OCI-LY3 (cell line): ENCODE data around the gene BTD.
"Not testable (repeated sequence)": the region's sequence is repeated elsewhere in the genome, so short reads cannot be mapped to it uniquely, and the experiment has no call there.

Experiments used
- H2AFZ ChIP-seq: fragments of 200-600, 300-600 bp; shearing (Covaris generic); 2 replicates; pipeline ENCODE4 v1.6.0; 2014; ENCODE audit warnings: antibody characterized with exemption, low read depth, low read length
- H3K27ac ChIP-seq: fragments of 200-600, 300-600 bp; sonication (generic); 2 replicates; pipeline ENCODE4 v1.5.1; 2014; ENCODE audit warnings: mild to moderate bottlenecking, low read length, moderate library complexity, mixed read lengths
- H3K27me3 ChIP-seq: fragments of 200-600, 300-600 bp; sonication (generic); 2 replicates; pipeline ENCODE4 v1.6.1; 2014; ENCODE audit warnings: low read depth, low read length, mixed read lengths
- H3K36me3 ChIP-seq: fragments of 200-600, 300-600 bp; sonication (generic); replicated peaks from 2 replicates; pipeline ENCODE3; 2014; ENCODE audit warnings: low read depth, low read length, mixed read lengths
- H3K4me1 ChIP-seq: fragments of 300-600, 200-600 bp; sonication (generic); 2 replicates; pipeline ENCODE4 v1.6.1; 2014; ENCODE audit warnings: low read length, mixed read lengths
- H3K4me2 ChIP-seq: fragments of 200-600, 300-600 bp; sonication (generic); 2 replicates; pipeline ENCODE4 v1.6.1; 2014; ENCODE audit warnings: low read length, mixed read lengths
- H3K4me3 ChIP-seq: fragments of 300-600, 200-600 bp; sonication (generic); 2 replicates; pipeline ENCODE4 v1.5.1; 2014; ENCODE audit warnings: antibody characterized with exemption, mild to moderate bottlenecking, low read length, moderate library complexity
- H3K79me2 ChIP-seq: fragments of 300-600, 200-600 bp; shearing (Covaris generic); 2 replicates; pipeline ENCODE4 v1.6.1; 2014; ENCODE audit warnings: mild to moderate bottlenecking, low read length, mixed read lengths
- H3K9ac ChIP-seq: fragments of 300-600, 200-600 bp; shearing (Covaris generic); 2 replicates; pipeline ENCODE4 v1.6.0; 2014; ENCODE audit warnings: mild to moderate bottlenecking, low read length, moderate library complexity
- H3K9me3 ChIP-seq: fragments of 200-600, 300-600 bp; shearing (Covaris generic); 2 replicates; pipeline ENCODE4 v1.6.1; 2014; ENCODE audit warnings: low read length, mixed read lengths; ENCODE audit not compliant: insufficient read depth
- H4K20me1 ChIP-seq: fragments of 200-600, 300-600 bp; sonication (generic); 2 replicates; pipeline ENCODE4 v1.6.1; 2016; ENCODE audit warnings: low read length, mixed read lengths; ENCODE audit not compliant: insufficient read depth
- CTCF ChIP-seq: fragments of 200-600, 300-600 bp; sonication (generic); IDR thresholded peaks from 2 replicates; pipeline ENCODE4 v1.5.1; 2014; ENCODE audit warnings: antibody characterized with exemption, low read length, low read depth
- EZH2phosphoT487 ChIP-seq: fragments of 200-600 bp; shearing (Covaris generic); IDR thresholded peaks from 2 replicates; pipeline ENCODE4 v1.6.1; 2018; ENCODE audit warnings: antibody characterized with exemption, mixed run types, low read depth

Gene BTD

GRCh38 chr3:15611018-15611417 is 9.5 kb downstream of the BTD start:
- Histone ChIP-seq H3K4me2 (no peak overlapping the region), H2AFZ (no peak overlapping the region), H3K4me3 (no peak overlapping the region), H3K9me3 (no peaks in the 10 kb centered on the region), H3K79me2 (no peaks in the 10 kb centered on the region), H3K4me1 (no peaks in the 10 kb centered on the region), H3K36me3 (no peaks in the 10 kb centered on the region), H4K20me1 (no peaks in the 10 kb centered on the region), H3K27me3 (no peaks in the 10 kb centered on the region), H3K9ac (no peak overlapping the region), H3K27ac (no peak overlapping the region)
- TF ChIP-seq EZH2phosphoT487 (no peak), CTCF (no peak)

GRCh38 chr3:15612001-15612400 is 10.5 kb downstream of the BTD start:
- Histone ChIP-seq H3K4me1 (no peaks in the 10 kb centered on the region), H3K27me3 (no peaks in the 10 kb centered on the region), H3K36me3 (no peaks in the 10 kb centered on the region), H3K79me2 (no peaks in the 10 kb centered on the region), H3K4me3 (no peak overlapping the region), H3K4me2 (no peak overlapping the region), H3K9ac (no peak overlapping the region), H2AFZ (no peak overlapping the region), H3K27ac (no peak overlapping the region), H3K9me3 (no peaks in the 10 kb centered on the region), H4K20me1 (no peaks in the 10 kb centered on the region)
- TF ChIP-seq EZH2phosphoT487 = no peak
- no peak for TF ChIP-seq CTCF

GRCh38 chr3:15614958-15615357 is 13.4 kb downstream of the BTD start:
- H3K9me3 ChIP-seq = no peaks in the 10 kb centered on the region
- TF ChIP-seq CTCF = no peak
- TF ChIP-seq EZH2phosphoT487 = no peak
- no peak overlapping the region for H3K27ac ChIP-seq
- no peak overlapping the region for H3K4me2 ChIP-seq
- no peak overlapping the region for H2AFZ ChIP-seq
- no peak overlapping the region for H3K4me3 ChIP-seq
- no peaks in the 10 kb centered on the region for H3K4me1 ChIP-seq
- H3K36me3 ChIP-seq = no peaks in the 10 kb centered on the region
- H3K27me3 ChIP-seq = no peaks in the 10 kb centered on the region
- H3K79me2 ChIP-seq = no peaks in the 10 kb centered on the region
- no peak overlapping the region for H3K9ac ChIP-seq
- H4K20me1 ChIP-seq = no peaks in the 10 kb centered on the region

GRCh38 chr3:15616053-15616452 is 14.5 kb downstream of the BTD start:
- Histone ChIP-seq H3K9ac (no peak overlapping the region), H3K9me3 (peaks cover 3% of the 10 kb centered on the region; the same call in 1 of the 2 replicates), H2AFZ (no peak overlapping the region), H3K4me3 (no peak overlapping the region), H3K4me1 (no peaks in the 10 kb centered on the region), H3K27me3 (no peaks in the 10 kb centered on the region), H3K79me2 (no peaks in the 10 kb centered on the region), H4K20me1 (no peaks in the 10 kb centered on the region), H3K4me2 (no peak overlapping the region), H3K36me3 (no peaks in the 10 kb centered on the region), H3K27ac (no peak overlapping the region)
- TF ChIP-seq CTCF = no peak
- no peak for TF ChIP-seq EZH2phosphoT487

GRCh38 chr3:15619659-15620464 is 18.3 kb downstream of the BTD start:
- H3K9me3 ChIP-seq, H3K79me2 ChIP-seq, H3K27ac ChIP-seq, H2AFZ ChIP-seq, H4K20me1 ChIP-seq, H3K36me3 ChIP-seq, H3K27me3 ChIP-seq, H3K4me2 ChIP-seq, H3K4me1 ChIP-seq, H3K4me3 ChIP-seq, H3K9ac ChIP-seq: not testable (repeated sequence)
